Glomerular endothelial cell (primary cell): ENCODE data around the gene GPR37. TPM values are rescaled to one million over a fixed set of nuclear protein-coding genes. Genes with fewer than 3 reads are reported as not detected.

Source experiments
- DNase-seq: peaks from one replicate; pipeline ENCODE4 v3.0.0-alpha.2; 2011; ENCODE audit warnings: low read depth, low spot score; ENCODE audit errors: extremely low read depth
- total RNA-seq: library from RNA; depleted of rRNA; stranded (reverse); fragments of >200 nt; gene quantifications from 2 replicates; pipeline ENCODE4 v1.2.3, GENCODE V29; 2015

The GPR37 gene
- 1.2 and 2.2 TPM in 2 replicates for total RNA-seq

GRCh38 chr7:124765401-124766352 lies at the start of gene GPR37:
Gene GPR37 (minus strand): TSS chr7:124765792. CDS start chr7:124764976, 816 bp downstream.
- no peak for DNase-seq

- no peak for DNase-seq
These were observed 48.6 kb upstream of the GPR37 start for GRCh38 chr7:124813994-124814798.

- DNase-seq, result no peak
These were observed 47.2 kb upstream of the GPR37 start for GRCh38 chr7:124812764-124813163.

GRCh38 chr7:124811341-124811740 lies 45.7 kb upstream of the GPR37 start:
- DNase-seq, result no peak

- DNase-seq, result no peak
These were observed 45.0 kb upstream of the GPR37 start for GRCh38 chr7:124810605-124811004.

GRCh38 chr7:124808206-124808605 lies 42.6 kb upstream of the GPR37 start:
- no peak for DNase-seq

GRCh38 chr7:124801330-124801895 lies 35.8 kb upstream of the GPR37 start:
- no peak for DNase-seq

GRCh38 chr7:124800386-124800785 lies 34.8 kb upstream of the GPR37 start:
- no peak for DNase-seq

- no peak for DNase-seq
These were observed 33.9 kb upstream of the GPR37 start for GRCh38 chr7:124799448-124799847.

GRCh38 chr7:124796771-124797170 lies 31.2 kb upstream of the GPR37 start:
- DNase-seq, result no peak

GRCh38 chr7:124792696-124793095 lies 27.1 kb upstream of the GPR37 start:
- DNase-seq, result no peak

- DNase-seq, result no peak
These were observed 26.4 kb upstream of the GPR37 start for GRCh38 chr7:124792002-124792401.

- no peak for DNase-seq
These were observed 25.8 kb upstream of the GPR37 start for GRCh38 chr7:124791426-124791825.

GRCh38 chr7:124790645-124791044 lies 25.1 kb upstream of the GPR37 start:
- DNase-seq, result no peak

- DNase-seq, result no peak
These were observed 20.4 kb upstream of the GPR37 start for GRCh38 chr7:124785994-124786393.

GRCh38 chr7:124784879-124785818 lies 19.6 kb upstream of the GPR37 start:
- DNase-seq, result no peak

GRCh38 chr7:124783271-124783670 lies 17.7 kb upstream of the GPR37 start:
- no peak for DNase-seq

GRCh38 chr7:124781907-124782734 lies 16.5 kb upstream of the GPR37 start:
- DNase-seq, result no peak

- DNase-seq, result no peak
These were observed 15.8 kb upstream of the GPR37 start for GRCh38 chr7:124781418-124781817.
